HepG2 (cell line): ENCODE measurements around the gene HDGFL2. TPM values are rescaled to one million over a fixed set of nuclear protein-coding genes. Genes with fewer than 3 reads are reported as not detected.

Source experiments
- ATF2 ChIP-seq: sonication (generic); formaldehyde crosslinking; IDR thresholded peaks from 2 replicates; pipeline ENCODE4 v1.4.0; 2020; ENCODE audit warnings: missing genetic modification reagents
- GABPA ChIP-seq, 2 experiments: IDR thresholded peaks; 2 replicates each; pipeline ENCODE4 v1.6.1; 2011 to 2016; ENCODE audit warnings: low read depth in 2 of 2, low read length in 1 of 2, missing biosample characterization in 1 of 2, missing genetic modification characterization in 1 of 2
- GRHL1 ChIP-seq: sonication (generic); formaldehyde crosslinking; conservative IDR thresholded peaks from 2 replicates; pipeline ENCODE4 v1.8.0; 2022; ENCODE audit warnings: missing genetic modification reagents
- HINFP ChIP-seq: sonication (generic); formaldehyde crosslinking; IDR thresholded peaks from 2 replicates; pipeline ENCODE4 v1.4.0; 2020; ENCODE audit warnings: low read depth, mild to moderate bottlenecking, missing genetic modification reagents
- HNRNPUL1 ChIP-seq: fragments of 200-400 bp; formaldehyde crosslinking; IDR thresholded peaks from 2 replicates; pipeline ENCODE4 v1.6.1; 2017; ENCODE audit warnings: low read depth, mild to moderate bottlenecking, low read length, moderate library complexity
- ISL2 ChIP-seq: sonication (generic); formaldehyde crosslinking; IDR thresholded peaks from 2 replicates; pipeline ENCODE4 v1.5.0; 2020; ENCODE audit warnings: missing genetic modification reagents
- MED13 ChIP-seq: sonication (generic); formaldehyde crosslinking; IDR thresholded peaks from 2 replicates; pipeline ENCODE4 v1.5.0; 2020; ENCODE audit warnings: missing genetic modification reagents
- MIER3 ChIP-seq: IDR thresholded peaks from 2 replicates; pipeline ENCODE4 v1.6.1; 2016; ENCODE audit warnings: missing compliant biosample characterization, borderline replicate concordance
- NCOA2 ChIP-seq: sonication (generic); formaldehyde crosslinking; IDR thresholded peaks from 2 replicates; pipeline ENCODE4 v1.8.0; 2022; ENCODE audit warnings: inconsistent platforms
- NFKBIZ ChIP-seq: IDR thresholded peaks from 2 replicates; pipeline ENCODE4 v1.6.1; 2018; ENCODE audit warnings: missing genetic modification reagents, missing compliant biosample characterization
- RAD51 ChIP-seq: fragments of 450-650 bp; IDR thresholded peaks from 2 replicates; pipeline ENCODE4 v1.6.1; 2016; ENCODE audit warnings: borderline replicate concordance
- SATB2 ChIP-seq: sonication (generic); formaldehyde crosslinking; IDR thresholded peaks from 2 replicates; pipeline ENCODE4 v1.5.0; 2020; ENCODE audit warnings: missing genetic modification reagents
- SIN3B ChIP-seq: fragments of 150-350 bp; IDR thresholded peaks from 2 replicates; pipeline ENCODE4 v1.6.1; 2014; ENCODE audit warnings: low read length
- SNAPC2 ChIP-seq: sonication (generic); formaldehyde crosslinking; IDR thresholded peaks from 2 replicates; pipeline ENCODE4 v1.8.1; 2022; ENCODE audit warnings: mild to moderate bottlenecking, missing genetic modification reagents
- SRSF9 ChIP-seq: fragments of 200-400 bp; formaldehyde crosslinking; IDR thresholded peaks from 2 replicates; pipeline ENCODE4 v1.6.1; 2018; ENCODE audit warnings: borderline replicate concordance, mild to moderate bottlenecking, low read depth, low read length; ENCODE audit not compliant: insufficient read depth, poor library complexity, severe bottlenecking
- TP53 ChIP-seq: sonication (generic); formaldehyde crosslinking; conservative IDR thresholded peaks from 2 replicates; pipeline ENCODE4 v1.4.0; 2020; ENCODE audit warnings: missing genetic modification reagents
- ZNF207 ChIP-seq: fragments of 450-650 bp; IDR thresholded peaks from 2 replicates; pipeline ENCODE4 v1.6.1; 2016; ENCODE audit warnings: antibody characterized with exemption, borderline replicate concordance
- ZNF264 ChIP-seq: sonication (generic); formaldehyde crosslinking; IDR thresholded peaks from 2 replicates; pipeline ENCODE4 v1.4.0; 2020; ENCODE audit warnings: missing genetic modification reagents
- polyA plus RNA-seq, 8 experiments: library from polyadenylated mRNA; depleted of rRNA in 3 of 8; stranded (reverse) in 7 of 8; unstranded in 1 of 8; fragments of >200 nt; fragmentation: Illumina TruSeq in 4 of 8; extraction: Trizol in 4 of 8; gene quantifications; 2 replicates each; pipeline versions ENCODE4 v1.2.1 to v1.2.3, GENCODE V29; 2011 to 2016; ENCODE audit warnings: low read depth in 4 of 8, missing spikeins in 1 of 8, mixed read lengths in 1 of 8; ENCODE audit not compliant: insufficient read depth in 1 of 8
- total RNA-seq, 5 experiments: library from RNA; depleted of rRNA; stranded (reverse); fragments of >200 nt; fragmentation: Illumina TruSeq; extraction: Trizol; gene quantifications; 2 replicates each; pipeline ENCODE4 v1.2.3, GENCODE V29; 2016; ENCODE audit warnings: low read depth in 1 of 5
- TF ChIP-seq, protein P1 (sequence below): sonication (generic); formaldehyde crosslinking; conservative IDR thresholded peaks from 2 replicates; pipeline ENCODE4 v1.4.0; 2020; ENCODE audit warnings: missing genetic modification reagents
- TF ChIP-seq, protein P2 (sequence below): sonication (generic); formaldehyde crosslinking; IDR thresholded peaks from 2 replicates; pipeline ENCODE4 v1.4.0; 2020; ENCODE audit warnings: missing genetic modification reagents, borderline replicate concordance

Gene HDGFL2
- total and polyA plus RNA-seq, 2 of the 13 experiments (the other 11 are each of a cell fraction or from before 2014, with no cell fraction given): 20.0 to 51.1 TPM

DNA sequence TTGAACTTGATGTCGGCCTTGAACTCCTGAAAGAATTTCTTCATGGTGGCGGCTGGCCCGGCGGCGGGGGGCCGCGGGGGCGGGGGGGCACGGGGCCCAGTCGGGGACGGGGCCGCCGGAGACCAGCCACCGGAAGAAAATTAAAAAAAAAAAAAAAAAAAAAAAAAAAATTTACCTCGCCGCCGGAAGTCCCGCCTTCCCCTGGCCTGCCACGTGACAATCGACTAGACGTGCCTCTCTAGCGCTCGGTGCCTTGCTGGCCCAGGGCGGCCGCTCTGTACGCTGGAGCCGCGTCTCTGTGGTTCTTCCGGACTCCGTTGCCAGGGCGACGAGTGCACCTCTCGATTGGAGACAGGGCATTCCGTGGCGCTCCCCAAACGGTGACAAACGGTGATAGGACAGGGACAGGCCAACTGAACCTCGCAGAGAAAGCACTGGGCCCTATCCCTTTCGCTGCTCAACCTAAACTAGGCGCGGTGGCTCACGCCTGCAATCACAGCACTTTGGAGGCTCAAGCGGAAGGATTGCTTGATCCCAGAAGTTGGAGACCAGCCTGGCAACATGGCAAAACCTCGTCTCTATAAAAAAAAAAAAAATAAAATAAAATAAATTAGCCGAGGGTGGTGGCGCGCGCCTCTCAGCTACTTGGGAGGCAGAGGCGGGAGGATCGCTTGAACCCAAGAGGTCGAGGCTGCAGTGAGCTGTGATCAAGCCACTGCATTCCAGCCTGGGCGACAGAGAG, 14.3 kb upstream of the HDGFL2 start, which contains the start of gene UBXN6 (continued):
- TF ChIP-seq ZNF207: no peak
- no peak for TF ChIP-seq ZNF264 (CRISPR knock-in tag)
- TF ChIP-seq HNRNPUL1: no peak
- TF ChIP-seq ISL2 (CRISPR knock-in tag): no peak
- TF ChIP-seq, protein P1, sequence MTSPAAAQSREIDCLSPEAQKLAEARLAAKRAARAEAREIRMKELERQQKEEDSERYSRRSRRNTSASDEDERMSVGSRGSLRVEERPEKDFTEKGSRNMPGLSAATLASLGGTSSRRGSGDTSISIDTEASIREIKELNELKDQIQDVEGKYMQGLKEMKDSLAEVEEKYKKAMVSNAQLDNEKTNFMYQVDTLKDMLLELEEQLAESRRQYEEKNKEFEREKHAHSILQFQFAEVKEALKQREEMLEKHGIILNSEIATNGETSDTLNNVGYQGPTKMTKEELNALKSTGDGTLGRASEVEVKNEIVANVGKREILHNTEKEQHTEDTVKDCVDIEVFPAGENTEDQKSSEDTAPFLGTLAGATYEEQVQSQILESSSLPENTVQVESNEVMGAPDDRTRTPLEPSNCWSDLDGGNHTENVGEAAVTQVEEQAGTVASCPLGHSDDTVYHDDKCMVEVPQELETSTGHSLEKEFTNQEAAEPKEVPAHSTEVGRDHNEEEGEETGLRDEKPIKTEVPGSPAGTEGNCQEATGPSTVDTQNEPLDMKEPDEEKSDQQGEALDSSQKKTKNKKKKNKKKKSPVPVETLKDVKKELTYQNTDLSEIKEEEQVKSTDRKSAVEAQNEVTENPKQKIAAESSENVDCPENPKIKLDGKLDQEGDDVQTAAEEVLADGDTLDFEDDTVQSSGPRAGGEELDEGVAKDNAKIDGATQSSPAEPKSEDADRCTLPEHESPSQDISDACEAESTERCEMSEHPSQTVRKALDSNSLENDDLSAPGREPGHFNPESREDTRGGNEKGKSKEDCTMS (CRISPR knock-in tag): no peak
- no peak for TF ChIP-seq MED13 (CRISPR knock-in tag)
- TF ChIP-seq GRHL1 (CRISPR knock-in tag): no peak
- peak; percentile 51; the same call in 1 of the 2 replicates for TF ChIP-seq NCOA2
- TF ChIP-seq, protein P2, sequence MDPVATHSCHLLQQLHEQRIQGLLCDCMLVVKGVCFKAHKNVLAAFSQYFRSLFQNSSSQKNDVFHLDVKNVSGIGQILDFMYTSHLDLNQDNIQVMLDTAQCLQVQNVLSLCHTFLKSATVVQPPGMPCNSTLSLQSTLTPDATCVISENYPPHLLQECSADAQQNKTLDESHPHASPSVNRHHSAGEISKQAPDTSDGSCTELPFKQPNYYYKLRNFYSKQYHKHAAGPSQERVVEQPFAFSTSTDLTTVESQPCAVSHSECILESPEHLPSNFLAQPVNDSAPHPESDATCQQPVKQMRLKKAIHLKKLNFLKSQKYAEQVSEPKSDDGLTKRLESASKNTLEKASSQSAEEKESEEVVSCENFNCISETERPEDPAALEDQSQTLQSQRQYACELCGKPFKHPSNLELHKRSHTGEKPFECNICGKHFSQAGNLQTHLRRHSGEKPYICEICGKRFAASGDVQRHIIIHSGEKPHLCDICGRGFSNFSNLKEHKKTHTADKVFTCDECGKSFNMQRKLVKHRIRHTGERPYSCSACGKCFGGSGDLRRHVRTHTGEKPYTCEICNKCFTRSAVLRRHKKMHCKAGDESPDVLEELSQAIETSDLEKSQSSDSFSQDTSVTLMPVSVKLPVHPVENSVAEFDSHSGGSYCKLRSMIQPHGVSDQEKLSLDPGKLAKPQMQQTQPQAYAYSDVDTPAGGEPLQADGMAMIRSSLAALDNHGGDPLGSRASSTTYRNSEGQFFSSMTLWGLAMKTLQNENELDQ (CRISPR knock-in tag): no peak
- TF ChIP-seq RAD51: peak; percentile 63; the same call in 1 of the 2 replicates
- TF ChIP-seq HINFP (CRISPR knock-in tag): no peak
- TF ChIP-seq ATF2 (CRISPR knock-in tag): peak; percentile 77
- TF ChIP-seq GABPA (IDR thresholded peaks at IDR 0.05; ENCODE audit: low read depth, low read length): peak; percentile 81
- TF ChIP-seq GABPA (CRISPR knock-in tag; IDR thresholded peaks at IDR 0.05; ENCODE audit: low read depth): peak; percentile 94
- no peak for TF ChIP-seq SNAPC2 (CRISPR knock-in tag)
- TF ChIP-seq MIER3 (CRISPR knock-in tag): peak; percentile 68; the same call in 1 of the 2 replicates
- TF ChIP-seq SIN3B: peak; percentile 69
- TF ChIP-seq TP53: no peak
- no peak for TF ChIP-seq SATB2
- no peak for TF ChIP-seq NFKBIZ (CRISPR knock-in tag)
- TF ChIP-seq SRSF9: no peak
